Measurements from ENCODE around the gene THTPA. TPM values are rescaled to one million over a fixed set of nuclear protein-coding genes. Genes with fewer than 3 reads are reported as not detected.
"Not testable (repeated sequence)": the region's sequence is repeated elsewhere in the genome, so short reads cannot be mapped to it uniquely, and the experiment has no call there.

THTPA gene
- total and polyA plus RNA-seq, 7 experiments from 2014 or later = 16.4 to 26.7 (median 18.1) TPM

- no peaks in the 10 kb centered on the region for H3K27me3 ChIP-seq (ENCODE audit: control insufficient read depth in 2 of 2, insufficient read depth in 2 of 2, low read length in 2 of 2)
- Mint-ChIP-seq H3K9me3 (peaks cover 0 to 7% (median 6%) of the 10 kb centered on the region in 11 donors), H3K36me3 (peaks cover 5 to 15% (median 8%) of the 10 kb centered on the region in 5 donors), H3K4me1 (peaks cover 19 to 33% (median 30%) of the 10 kb centered on the region in 7 donors), H3K27me3 (peaks cover 0 to 4% (median 0%) of the 10 kb centered on the region in 5 donors), H3K4me3 (peak overlapping the region in 1 of 10 donors; percentile 12), H3K27ac (peak overlapping the region in 4 of 9 donors; percentile 27 to 45 (median 37))
- ATAC-seq (no peak), DNase-seq (no peak)
- H3K27ac ChIP-seq (ENCODE audit: low read depth, low read length) = no peak overlapping the region
- H3K36me3 ChIP-seq (ENCODE audit: control insufficient read depth in 2 of 3, insufficient read depth in 3 of 3, low read length in 3 of 3) = no peaks in the 10 kb centered on the region
- H3K9me3 ChIP-seq (ENCODE audit: control insufficient read depth in 2 of 3, low read length in 3 of 3) = no peaks in the 10 kb centered on the region
- peaks cover 16 to 23% of the 10 kb centered on the region in 2 donors for H3K4me1 ChIP-seq (ENCODE audit: control insufficient read depth in 2 of 2, insufficient read depth in 2 of 2, low read length in 2 of 2)
- ChIA-PET CTCF (interaction anchor here (0.6 to 1.6 kb wide), 4 partner anchors 10 to 83 kb away, joined by 3 to 6 read pairs (median 4); no protein-coding TSS in a partner anchor), POLR2A (interaction anchor here (0.7 kb wide), 1 partner anchor 637 kb away, joined by 3 read pairs; no protein-coding TSS in a partner anchor)
- intact Hi-C loops (cut with micrococcal nuclease) = no loop called here
- no peak overlapping the region for H3K4me3 ChIP-seq (ENCODE audit: low read length)
Observed at GRCh38 chr14:23605931-23606585, 50.0 kb downstream of the THTPA start.

DNA sequence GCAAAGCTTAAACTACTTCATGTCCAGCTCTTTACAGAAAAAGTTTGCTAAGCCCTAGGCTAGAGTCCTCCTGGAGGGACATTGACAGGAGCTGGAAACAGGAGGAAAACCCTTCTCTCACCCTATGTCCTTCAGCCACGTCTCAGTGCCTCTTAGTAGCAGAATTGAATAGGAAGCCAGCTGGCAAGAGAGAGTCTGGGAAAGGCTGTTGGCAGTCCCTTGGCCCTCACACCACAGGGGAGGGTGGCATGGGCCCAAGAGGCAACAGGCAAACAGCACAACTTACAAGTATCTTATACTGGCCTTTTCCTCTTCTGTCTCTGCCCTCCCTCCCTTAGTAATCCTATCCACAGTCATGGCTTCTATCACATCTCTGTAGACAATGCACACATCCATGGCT is 52.4 kb downstream of the THTPA start:
- H3K4me1 Mint-ChIP-seq = peaks cover 21 to 46% (median 41%) of the 10 kb centered on the region in 7 donors
- Histone ChIP-seq H3K9me3 (ENCODE audit: control insufficient read depth in 2 of 3, low read length in 3 of 3) (no peaks in the 10 kb centered on the region), H3K4me1 (ENCODE audit: control insufficient read depth in 2 of 2, insufficient read depth in 2 of 2, low read length in 2 of 2) (peaks cover 20 to 31% of the 10 kb centered on the region in 2 donors), H3K27ac (ENCODE audit: low read depth, low read length) (no peak overlapping the region), H3K4me3 (ENCODE audit: low read length) (no peak overlapping the region), H3K27me3 (ENCODE audit: control insufficient read depth in 2 of 2, insufficient read depth in 2 of 2, low read length in 2 of 2) (no peaks in the 10 kb centered on the region), H3K36me3 (ENCODE audit: control insufficient read depth in 2 of 3, insufficient read depth in 3 of 3, low read length in 3 of 3) (no peaks in the 10 kb centered on the region)
- peaks cover 0 to 7% (median 6%) of the 10 kb centered on the region in 11 donors for H3K9me3 Mint-ChIP-seq
- POLR2A ChIA-PET = interaction anchor here (1.0 kb wide), 1 partner anchor 20 kb away, joined by 4 read pairs; no protein-coding TSS in a partner anchor
- no peak for ATAC-seq
- CTCF ChIA-PET = interaction anchor here (0.6 to 1.2 kb wide), 2 partner anchors 22 to 135 kb away, joined by 4 read pairs; no protein-coding TSS in a partner anchor
- H3K27me3 Mint-ChIP-seq = peaks cover 0 to 4% (median 0%) of the 10 kb centered on the region in 5 donors
- peak overlapping the region in 2 of 10 donors; percentile 33 to 92 for H3K4me3 Mint-ChIP-seq
- H3K36me3 Mint-ChIP-seq = peaks cover 5 to 21% (median 8%) of the 10 kb centered on the region in 5 donors
- DNase-seq = no peak
- intact Hi-C loops (cut with micrococcal nuclease) = no loop called here
- peak overlapping the region in 8 of 9 donors; percentile 81 to 98 (median 94) for H3K27ac Mint-ChIP-seq

DNA sequence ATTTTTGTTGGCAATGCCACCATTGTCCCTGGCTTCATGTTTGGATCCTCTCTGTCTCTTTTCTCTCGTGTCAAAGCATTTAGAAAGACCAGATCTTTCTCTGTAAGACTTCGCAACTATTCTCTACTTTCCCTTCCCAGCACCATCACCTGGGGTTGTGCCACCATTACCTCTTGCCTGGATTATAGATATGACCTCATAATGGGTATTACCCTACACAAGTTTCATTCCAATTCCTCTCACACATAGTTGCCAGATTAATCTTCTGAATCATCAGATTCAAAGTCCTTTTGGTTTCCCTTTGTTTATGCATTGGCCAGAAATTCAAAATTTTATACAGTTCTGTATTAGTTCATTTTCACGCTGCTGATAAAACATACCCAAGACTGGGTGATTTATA is 52.9 kb downstream of the THTPA start:
- intact Hi-C loops (cut with micrococcal nuclease) = no loop called here
- CTCF ChIA-PET = interaction anchor here (1.2 kb wide), 1 partner anchor 22 kb away, joined by 4 read pairs; no protein-coding TSS in a partner anchor
- Mint-ChIP-seq H3K36me3 (peaks cover 5 to 21% (median 8%) of the 10 kb centered on the region in 5 donors), H3K4me3 (peak overlapping the region in 5 of 10 donors; percentile 26 to 92 (median 52)), H3K27ac (peak overlapping the region; percentile 39 to 98 (median 92)), H3K9me3 (peaks cover 0 to 7% (median 6%) of the 10 kb centered on the region in 11 donors), H3K4me1 (peaks cover 21 to 46% (median 41%) of the 10 kb centered on the region in 7 donors), H3K27me3 (peaks cover 0 to 4% (median 0%) of the 10 kb centered on the region in 5 donors)
- ATAC-seq = no peak
- Histone ChIP-seq H3K4me3 (ENCODE audit: low read length) (no peak overlapping the region), H3K27ac (ENCODE audit: low read depth, low read length) (no peak overlapping the region), H3K27me3 (ENCODE audit: control insufficient read depth in 2 of 2, insufficient read depth in 2 of 2, low read length in 2 of 2) (no peaks in the 10 kb centered on the region), H3K9me3 (ENCODE audit: control insufficient read depth in 2 of 3, low read length in 3 of 3) (no peaks in the 10 kb centered on the region), H3K4me1 (ENCODE audit: control insufficient read depth in 2 of 2, insufficient read depth in 2 of 2, low read length in 2 of 2) (peaks cover 20 to 31% of the 10 kb centered on the region in 2 donors), H3K36me3 (ENCODE audit: control insufficient read depth in 2 of 3, insufficient read depth in 3 of 3, low read length in 3 of 3) (no peaks in the 10 kb centered on the region)
- POLR2A ChIA-PET = interaction anchor here (1.0 kb wide), 1 partner anchor 20 kb away, joined by 4 read pairs; no protein-coding TSS in a partner anchor
- no peak for DNase-seq

- H3K9me3 Mint-ChIP-seq; H3K9me3 ChIP-seq (ENCODE audit: control insufficient read depth in 2 of 3, low read length in 3 of 3); ATAC-seq; DNase-seq; H3K27me3 ChIP-seq (ENCODE audit: control insufficient read depth in 2 of 2, insufficient read depth in 2 of 2, low read length in 2 of 2); H3K36me3 ChIP-seq (ENCODE audit: control insufficient read depth in 2 of 3, insufficient read depth in 3 of 3, low read length in 3 of 3); intact Hi-C loops (cut with micrococcal nuclease); H3K27me3 Mint-ChIP-seq: not testable (repeated sequence)
- H3K36me3 Mint-ChIP-seq = peaks cover 5 to 21% (median 8%) of the 10 kb centered on the region in 5 donors
- Histone ChIP-seq H3K4me3 (ENCODE audit: low read length) (peak overlapping the region; percentile 14), H3K4me1 (ENCODE audit: control insufficient read depth in 2 of 2, insufficient read depth in 2 of 2, low read length in 2 of 2) (peaks cover 20 to 31% of the 10 kb centered on the region in 2 donors), H3K27ac (ENCODE audit: low read depth, low read length) (peak overlapping the region; percentile 57)
- H3K27ac Mint-ChIP-seq = peak overlapping the region; percentile 85 to 98 (median 95)
- peaks cover 21 to 46% (median 41%) of the 10 kb centered on the region in 7 donors for H3K4me1 Mint-ChIP-seq
- ChIA-PET POLR2A (interaction anchor here (0.6 to 1.5 kb wide), 2 partner anchors 42 to 608 kb away, joined by 3 to 4 read pairs; partner anchors contain the start of gene AP1G2), CTCF (interaction anchor here (0.6 to 5.4 kb wide), 3 partner anchors 11 to 30 kb away, joined by 3 to 41 read pairs (median 4); partner anchors contain the start of gene DHRS2)
- H3K4me3 Mint-ChIP-seq = peak overlapping the region in 9 of 10 donors; percentile 53 to 92 (median 78)
Observed at GRCh38 chr14:23609411-23610089, 53.5 kb downstream of the THTPA start.

Other genes with a start within 250 kb of the THTPA start
- gene BCL2L2, start 249.4 kb upstream of the THTPA start, total RNA-seq = 1 to 10 TPM; 2.8 to 8.0 (median 5.6) TPM
- gene BCL2L2, start 249.4 kb upstream of the THTPA start, polyA plus RNA-seq = not detected
- gene PABPN1, start 234.8 kb upstream of the THTPA start, total RNA-seq = 100 to 1,000 TPM; 176 to 213 (median 196) TPM
- 10 to 100 TPM; 57.5 to 94.5 TPM for gene PABPN1, start 234.8 kb upstream of the THTPA start, polyA plus RNA-seq
- 10 to 100 TPM in 3 of 5 experiments, 1 to 10 TPM in 2; 1.9 to 30.0 (median 22.6) TPM for gene SLC22A17, start 203.4 kb upstream of the THTPA start, total RNA-seq
- 10 to 100 TPM in 1 of 2 donors, 1 to 10 TPM in 1; 9.7 to 10.8 TPM for gene SLC22A17, start 203.4 kb upstream of the THTPA start, polyA plus RNA-seq
- not detected for gene EFS, start 191.1 kb upstream of the THTPA start, total RNA-seq
- gene EFS, start 191.1 kb upstream of the THTPA start, polyA plus RNA-seq = not detected
- not detected for gene IL25, start 183.5 kb upstream of the THTPA start, total RNA-seq
- not detected for gene IL25, start 183.5 kb upstream of the THTPA start, polyA plus RNA-seq
- gene CMTM5, start 179.2 kb upstream of the THTPA start, total RNA-seq = not detected
- gene CMTM5, start 179.2 kb upstream of the THTPA start, polyA plus RNA-seq = not detected
- under 1 TPM in 1 of 5 experiments, not detected in 4; 0.27 TPM for gene MYH6, start 148.0 kb upstream of the THTPA start, total RNA-seq
- not detected for gene MYH6, start 148.0 kb upstream of the THTPA start, polyA plus RNA-seq
- gene MYH7, start 120.6 kb upstream of the THTPA start, total RNA-seq = not detected
- not detected for gene MYH7, start 120.6 kb upstream of the THTPA start, polyA plus RNA-seq
- 100 to 1,000 TPM in 1 of 5 experiments, 10 to 100 TPM in 4; 52.9 to 152 (median 74.0) TPM for gene NGDN, start 86.6 kb upstream of the THTPA start, total RNA-seq
- 100 to 1,000 TPM; 101 to 112 TPM for gene NGDN, start 86.6 kb upstream of the THTPA start, polyA plus RNA-seq
- gene ZFHX2, start 4.5 kb upstream of the THTPA start, total RNA-seq = 1 to 10 TPM in 1 of 5 experiments, under 1 TPM in 4; 0.45 to 2.6 (median 0.49) TPM
- gene ZFHX2, start 4.5 kb upstream of the THTPA start, polyA plus RNA-seq = not detected
- gene AP1G2, start 11.5 kb downstream of the THTPA start, total RNA-seq = 100 to 1,000 TPM; 266 to 548 (median 293) TPM
- gene AP1G2, start 11.5 kb downstream of the THTPA start, polyA plus RNA-seq = 100 to 1,000 TPM in 1 of 2 donors, 10 to 100 TPM in 1; 66.4 to 113 TPM
- gene JPH4, start 22.5 kb downstream of the THTPA start, total RNA-seq = 1 to 10 TPM in 1 of 5 experiments, under 1 TPM in 1, not detected in 3; 0.16 to 1.2 TPM
- gene JPH4, start 22.5 kb downstream of the THTPA start, polyA plus RNA-seq = under 1 TPM in 1 of 2 donors, not detected in 1; 0.13 TPM
- gene DHRS2, start 80.1 kb downstream of the THTPA start, total RNA-seq = 1 to 10 TPM in 1 of 5 experiments, not detected in 4; 5.5 TPM
- gene DHRS2, start 80.1 kb downstream of the THTPA start, polyA plus RNA-seq = under 1 TPM in 1 of 2 donors, not detected in 1; 0.63 TPM